NCI-H2227 (cell line): ENCODE measurements around the gene SRP9.
"Not testable (repeated sequence)": the region's sequence is repeated elsewhere in the genome, so short reads cannot be mapped to it uniquely, and the experiment has no call there.

Experiments
- DNase-seq: peaks from one replicate; lab custom pipeline; 2025; ENCODE audit not compliant: unreplicated experiment; lab: John Stamatoyannopoulos, UW

SRP9 gene

DNA sequence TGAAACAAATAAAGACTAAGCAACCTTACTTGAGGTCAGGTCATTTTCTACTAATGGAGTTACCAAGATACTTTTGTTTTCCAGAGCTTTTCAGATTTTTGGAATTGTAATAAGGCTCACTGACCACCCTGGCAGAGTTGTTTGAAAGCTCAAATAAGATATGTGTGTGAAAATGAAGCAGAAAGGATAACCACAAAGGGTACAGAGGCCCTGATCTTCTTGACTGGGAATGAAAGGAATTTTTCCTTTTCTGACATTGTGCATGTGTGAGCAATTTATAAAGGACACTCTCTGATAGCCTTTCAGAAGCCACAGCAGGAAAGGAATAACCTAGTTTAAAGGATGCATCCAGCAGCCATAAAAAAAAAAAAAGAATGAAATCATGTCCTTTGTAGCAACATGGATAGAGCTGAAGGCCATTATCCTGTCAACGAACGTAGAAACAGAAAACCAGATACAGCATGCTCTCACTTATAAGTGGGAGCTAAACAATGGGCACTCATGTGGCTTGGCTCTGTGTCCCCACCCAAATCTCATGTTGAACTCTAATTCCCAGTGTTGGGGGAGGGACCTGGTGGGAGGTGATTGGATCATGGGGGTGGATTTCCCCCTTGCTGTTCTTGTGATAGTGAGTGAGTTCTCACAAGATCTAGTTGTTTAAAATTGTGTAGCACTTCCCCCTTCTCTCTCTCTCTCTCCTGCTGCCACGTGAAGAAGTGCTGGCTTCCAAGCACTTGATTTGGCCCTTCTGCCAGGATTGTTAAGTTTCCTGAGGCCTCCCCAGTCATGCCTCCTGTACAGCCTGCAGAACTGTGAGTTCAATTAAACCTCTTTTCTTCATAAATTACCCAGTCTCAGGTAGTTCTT, 3.1 kb upstream of the SRP9 start:
- no peak for DNase-seq

DNA sequence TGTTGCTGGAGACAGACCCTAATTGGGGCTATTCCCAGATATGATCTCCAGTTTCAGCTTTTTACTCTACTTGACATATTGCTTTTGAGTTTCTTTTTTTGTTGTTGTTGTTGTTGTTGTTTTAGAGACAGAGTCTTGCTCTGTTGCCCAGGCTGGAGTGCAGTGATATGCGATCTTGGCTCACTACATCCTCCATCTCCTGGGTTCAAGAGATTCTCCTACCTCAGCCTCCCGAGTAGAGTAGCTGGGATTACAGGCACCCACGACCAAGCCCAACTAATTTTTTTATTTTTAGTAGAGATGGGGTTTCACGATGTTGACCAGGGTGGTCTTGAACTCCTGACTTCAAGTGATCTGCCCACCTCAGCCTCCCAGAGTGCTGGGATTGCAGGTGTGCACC, 1.3 kb upstream of the SRP9 start:
- no peak for DNase-seq

DNA sequence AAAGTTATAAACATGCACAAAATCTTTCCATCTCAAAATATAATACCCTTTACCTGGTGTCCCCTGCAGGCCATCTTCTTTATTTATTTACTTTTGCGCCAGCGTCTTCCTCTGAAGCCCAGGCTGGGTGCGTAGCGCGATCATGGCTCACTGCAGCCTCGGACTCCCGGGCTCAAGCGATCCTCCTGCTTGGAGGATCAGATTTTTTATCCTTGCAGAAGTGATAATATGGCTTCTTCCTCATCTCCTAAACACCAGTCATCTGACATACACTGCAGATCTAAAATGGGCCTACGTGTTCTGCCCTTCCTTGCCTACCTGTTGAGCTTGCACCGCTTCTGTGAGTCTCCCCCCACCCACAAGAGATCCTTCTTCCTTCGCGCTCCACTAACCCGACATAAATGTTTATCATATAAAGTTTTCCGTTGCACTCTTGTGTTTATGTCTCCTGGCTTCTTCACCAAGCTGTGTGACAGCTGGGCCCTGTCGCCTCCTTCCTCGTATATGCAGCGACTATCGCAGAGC, 506 bp upstream of the SRP9 start:
- DNase-seq: peak; percentile 47

DNA sequence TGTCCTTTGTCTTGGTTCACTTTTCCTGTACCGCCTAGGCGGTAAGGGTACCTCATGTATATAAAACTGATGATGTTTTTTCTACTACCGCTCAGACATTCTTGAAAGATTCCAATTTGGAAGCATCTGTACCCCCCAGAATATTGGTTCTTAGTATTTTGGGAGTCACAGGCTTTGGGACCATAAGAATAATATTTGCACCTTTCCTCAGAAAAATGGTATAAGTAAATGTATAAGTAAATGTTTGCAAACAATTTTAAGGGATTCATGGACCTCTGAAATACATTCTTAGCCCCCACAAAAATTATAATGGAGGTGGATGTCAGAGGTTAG, 677 bp downstream of the SRP9 start:
- no peak for DNase-seq

DNA sequence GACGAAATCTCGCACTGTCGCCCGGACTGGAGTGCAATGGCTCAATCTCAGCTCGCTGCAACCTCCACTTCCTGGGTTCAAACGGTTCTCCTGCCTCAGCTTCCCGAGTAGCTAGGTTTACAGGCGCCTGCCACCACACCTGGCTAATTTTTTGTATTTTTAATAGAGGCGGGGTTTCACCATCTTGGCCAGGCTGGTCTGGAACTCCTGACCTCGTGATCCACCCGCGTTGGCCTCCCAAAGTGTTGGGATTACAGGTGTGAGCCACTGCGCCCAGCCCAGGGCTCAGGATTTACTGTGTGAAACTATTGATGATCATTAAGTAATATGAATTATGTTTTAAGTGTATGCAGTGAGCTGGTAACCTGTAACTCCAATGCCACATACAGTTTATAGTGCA, 1.5 kb downstream of the SRP9 start:
- DNase-seq: not testable (repeated sequence)

DNA sequence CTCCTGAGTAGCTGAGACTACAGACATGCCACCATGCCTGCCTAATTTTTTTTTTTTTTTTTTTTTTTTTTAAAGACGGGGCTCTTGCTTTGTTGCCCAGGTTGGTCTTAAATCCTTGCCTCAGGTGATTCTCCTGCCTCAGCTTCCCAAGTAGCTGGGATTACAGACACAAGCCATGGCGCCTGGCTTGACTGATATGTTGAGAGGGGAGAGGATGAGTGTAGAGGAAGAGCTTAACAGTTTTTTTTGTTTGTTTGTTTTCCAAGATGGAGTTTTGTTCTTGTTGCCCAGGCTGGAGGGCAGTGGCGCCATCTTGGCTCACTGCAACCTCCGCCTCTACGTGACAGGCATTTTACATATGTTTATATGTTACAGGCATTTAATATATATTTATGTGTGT, 2.5 kb downstream of the SRP9 start:
- DNase-seq: peak; percentile 11

DNA sequence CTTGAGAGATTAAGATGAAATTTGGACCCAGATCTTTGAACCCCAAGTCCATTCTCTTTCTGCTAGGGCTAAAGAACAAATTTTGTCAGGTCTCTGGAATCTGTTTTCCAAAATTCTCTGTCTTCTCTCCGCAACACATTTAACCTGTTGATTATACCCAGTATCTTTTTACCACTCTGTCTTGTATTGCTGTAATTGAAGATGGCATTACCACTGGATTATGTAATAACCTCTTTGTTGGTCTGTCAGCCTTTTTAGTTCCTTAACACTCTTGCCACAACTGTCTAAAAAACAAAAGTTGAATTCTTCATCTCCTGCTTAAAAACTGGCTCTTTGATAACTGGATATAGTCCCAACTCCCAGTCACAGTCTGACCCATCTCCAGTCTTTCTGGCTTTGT, 3.0 kb downstream of the SRP9 start:
- no peak for DNase-seq

DNA sequence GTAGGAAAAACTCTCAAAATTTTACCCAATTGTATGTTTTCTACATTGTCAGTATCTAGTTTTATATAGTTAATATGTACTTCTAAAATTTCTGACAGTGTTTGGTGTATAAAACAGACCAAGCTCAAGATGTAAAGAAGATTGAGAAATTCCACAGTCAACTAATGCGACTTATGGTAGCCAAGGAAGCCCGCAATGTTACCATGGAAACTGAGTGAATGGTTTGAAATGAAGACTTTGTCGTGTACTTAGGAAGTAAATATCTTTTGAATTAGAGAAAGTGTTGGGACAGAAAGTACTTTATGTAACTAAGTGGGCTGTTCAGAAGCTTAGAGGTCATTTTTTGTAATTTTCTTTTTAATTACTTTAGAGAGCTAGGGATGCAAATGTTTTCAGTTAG, 11.5 kb downstream of the SRP9 start:
- not testable (repeated sequence) for DNase-seq

DNA sequence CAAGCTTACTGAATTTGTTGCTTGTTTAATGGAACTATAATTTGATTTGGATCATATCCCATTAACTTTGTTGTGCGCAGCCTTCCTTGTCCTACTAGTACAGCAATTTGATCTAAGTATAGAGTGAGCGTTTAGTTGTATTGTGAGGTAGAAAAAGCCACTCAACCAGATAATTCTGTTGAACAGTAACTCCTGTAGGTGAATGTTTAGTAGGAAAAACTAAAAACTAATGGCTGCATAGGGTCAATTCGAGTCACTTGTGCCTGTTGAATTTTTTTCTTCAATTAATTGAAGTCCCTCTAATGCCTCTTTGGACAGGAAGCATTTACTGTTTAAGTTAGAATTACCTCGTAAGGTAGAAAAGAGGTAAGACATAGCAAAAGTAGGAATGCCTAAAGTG, 17.3 kb downstream of the SRP9 start:
- DNase-seq: no peak

DNA sequence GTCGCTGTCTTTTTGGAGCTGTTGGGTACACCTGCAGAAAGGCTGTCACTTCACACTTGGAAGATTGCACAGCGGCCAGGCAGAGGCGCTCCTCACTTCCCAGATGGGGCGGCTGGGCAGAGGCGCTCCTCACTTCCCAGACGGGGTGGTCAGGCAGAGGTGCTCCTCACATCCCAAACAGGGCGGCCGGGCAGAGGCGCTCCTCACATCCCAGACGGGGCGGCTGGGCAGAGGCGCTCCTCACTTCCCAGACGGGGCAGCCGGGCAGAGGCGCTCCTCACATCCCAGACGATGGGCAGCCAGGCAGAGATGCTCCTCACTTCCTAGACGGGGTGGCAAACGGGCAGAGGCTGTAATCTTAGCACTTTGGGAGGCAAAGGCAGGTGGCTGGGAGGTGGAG, 18.5 kb downstream of the SRP9 start:
- not testable (repeated sequence) for DNase-seq

DNA sequence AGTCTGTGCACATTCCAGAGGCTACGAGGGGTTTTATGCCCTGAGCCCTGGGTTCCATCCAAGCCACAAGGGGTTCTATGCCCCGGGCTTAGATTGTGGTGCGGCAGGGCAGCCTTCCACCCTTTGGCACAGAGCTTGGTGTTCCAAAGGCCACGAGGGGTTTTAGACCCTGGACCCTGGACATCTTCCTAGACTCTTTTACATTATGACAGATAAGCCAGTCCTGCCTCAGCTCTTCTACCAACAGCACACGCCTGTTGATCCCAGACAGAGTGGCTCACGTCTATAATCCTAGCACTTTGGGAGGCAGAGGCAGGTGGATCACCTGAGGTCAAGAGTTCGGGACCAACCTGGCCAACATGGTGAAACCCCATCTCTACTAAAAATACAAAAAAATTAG, 23.5 kb downstream of the SRP9 start:
- not testable (repeated sequence) for DNase-seq

DNA sequence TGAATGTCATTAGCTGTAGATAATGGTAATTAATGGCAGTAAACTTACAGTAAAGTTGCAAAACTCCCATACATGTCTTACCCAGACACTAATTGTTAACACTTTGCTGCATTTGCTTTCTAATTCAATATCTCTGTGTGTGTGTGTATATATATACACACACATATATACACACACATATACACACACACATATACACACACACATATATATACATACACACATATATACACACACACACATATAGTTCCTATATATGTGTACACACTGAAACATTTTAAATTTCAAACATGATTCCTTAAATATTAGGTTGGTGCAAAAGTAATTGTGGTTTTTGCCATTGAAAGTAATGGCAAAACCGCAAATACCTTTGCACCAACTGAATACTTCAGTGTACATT, 28.6 kb downstream of the SRP9 start:
- DNase-seq: no peak

DNA sequence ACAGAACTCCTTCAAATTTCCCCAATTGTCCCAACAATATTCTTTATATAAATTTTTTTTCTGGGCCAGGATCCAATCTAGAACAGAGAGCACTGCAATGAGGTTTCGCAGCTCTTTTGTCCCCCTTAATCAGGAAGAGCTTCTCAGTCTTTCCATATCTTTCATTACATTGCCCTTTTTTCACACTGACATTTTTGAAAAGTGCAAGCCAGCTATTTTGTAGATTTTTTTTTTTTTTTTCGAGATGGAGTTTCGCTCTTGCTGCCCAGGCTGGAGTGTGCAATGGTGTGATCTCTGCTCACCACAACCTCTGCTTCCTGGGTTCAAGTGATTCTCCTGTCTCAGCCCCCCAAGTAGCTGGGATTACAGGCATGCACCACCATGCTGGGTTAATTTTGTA, 29.1 kb downstream of the SRP9 start:
- DNase-seq: not testable (repeated sequence)

DNA sequence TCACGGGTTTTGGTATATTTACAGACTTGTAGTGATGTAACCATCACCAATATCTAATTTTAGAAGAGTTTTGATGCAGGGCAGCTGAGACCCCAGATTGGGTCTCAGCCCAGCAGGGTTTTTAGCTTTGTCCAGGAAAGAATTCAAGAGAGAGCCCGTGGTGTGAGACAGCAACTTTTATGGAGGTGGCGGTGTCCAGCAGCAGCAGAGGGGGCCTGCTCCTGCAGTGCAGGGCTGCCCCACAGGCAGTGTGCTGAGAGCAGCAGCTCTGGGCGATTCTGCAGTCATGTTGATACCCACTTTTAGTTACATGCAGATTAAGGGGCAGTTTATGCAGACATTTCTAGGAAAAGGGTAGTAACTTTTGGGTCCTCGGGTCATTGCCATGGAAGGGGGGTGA, 30.5 kb downstream of the SRP9 start:
- no peak for DNase-seq

DNA sequence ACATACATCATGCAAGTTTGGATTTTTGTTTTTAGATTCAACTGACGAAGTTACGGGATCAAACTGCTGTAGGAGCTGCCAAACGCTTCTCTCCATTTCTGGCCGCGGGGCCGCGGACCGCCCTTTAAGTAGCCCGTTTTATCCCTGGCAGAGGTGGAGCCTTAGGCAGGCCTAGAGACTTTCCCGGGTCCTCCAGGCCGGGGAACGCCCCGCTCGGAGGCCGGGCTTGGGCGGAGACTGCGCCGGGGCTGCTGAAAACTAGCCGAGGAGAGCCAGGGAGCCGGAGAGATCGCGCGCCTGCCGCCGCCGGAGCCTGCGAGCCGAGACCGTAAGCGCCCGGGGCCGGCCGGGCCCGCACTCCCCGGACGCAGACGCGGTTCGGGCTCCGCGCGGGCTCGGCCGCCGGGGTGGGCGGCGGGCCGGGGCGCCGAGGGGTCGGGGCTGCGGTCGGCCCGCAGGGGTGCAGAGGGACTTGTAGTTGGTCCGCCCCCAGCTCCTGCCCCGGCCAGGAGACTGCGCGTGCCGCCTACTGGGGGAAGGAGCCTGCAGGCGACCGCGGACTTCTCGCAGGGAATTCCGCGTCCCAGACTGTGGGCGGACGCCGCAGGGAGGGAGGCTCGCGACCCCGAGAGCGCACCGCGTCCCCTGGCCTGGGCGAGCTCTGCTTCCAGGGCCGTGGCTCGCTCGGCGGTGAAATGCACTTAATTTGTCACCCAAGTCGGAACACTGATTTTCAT, 32.4 kb downstream of the SRP9 start, which contains the start of gene EPHX1:
Gene EPHX1 (plus strand): TSS at position 283 of the 737 bp plus-strand sequence. CDS start 18,606 bp downstream, outside the sequence.
- peak; percentile 94 for DNase-seq

DNA sequence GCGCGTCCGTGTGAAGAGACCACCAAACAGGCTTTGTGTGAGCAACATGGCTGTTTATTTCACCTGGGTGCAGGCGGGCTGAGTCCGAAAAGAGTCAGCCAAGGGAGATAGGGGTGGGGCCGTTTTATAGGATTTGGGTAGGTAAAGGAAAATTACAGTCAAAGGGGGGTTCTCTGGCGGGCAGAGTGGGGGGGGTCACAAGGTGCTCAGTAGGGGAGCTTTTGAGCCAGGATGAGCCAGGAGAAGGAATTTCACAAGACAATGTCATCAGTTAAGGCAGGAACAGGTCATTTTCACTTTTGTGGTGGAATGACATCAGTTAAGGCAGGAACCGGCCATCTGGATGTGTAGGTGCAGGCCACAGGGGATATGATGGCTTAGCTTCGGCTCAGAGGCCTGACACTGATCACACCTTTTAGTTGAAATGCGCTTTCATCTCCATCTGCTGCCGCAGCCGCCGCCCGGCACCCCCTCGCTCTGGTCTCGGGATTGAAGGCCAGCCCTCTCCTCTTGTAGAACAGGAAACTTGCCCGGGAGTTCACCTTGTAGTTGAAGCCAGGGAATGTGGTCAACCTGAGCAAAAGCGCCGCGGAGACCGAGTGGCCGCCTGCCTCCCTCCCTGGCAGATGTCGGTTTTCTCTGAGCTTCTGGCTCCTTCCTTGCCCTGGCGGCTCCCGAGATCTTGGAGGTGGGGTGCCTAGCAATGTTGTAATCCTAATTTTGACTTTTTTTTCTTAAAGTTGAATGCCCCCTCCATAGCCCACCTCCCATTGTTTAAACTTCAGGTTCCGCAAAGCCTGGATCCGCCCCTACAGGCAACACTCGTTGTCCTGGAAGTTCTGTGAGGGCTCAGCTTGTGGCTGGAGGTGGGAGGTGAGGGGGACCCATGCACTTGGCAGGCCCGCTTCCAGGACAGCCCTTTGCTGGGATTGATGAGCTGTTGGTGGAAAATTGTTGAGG, 33.2 kb downstream of the SRP9 start:
- DNase-seq: peak; percentile 32

DNA sequence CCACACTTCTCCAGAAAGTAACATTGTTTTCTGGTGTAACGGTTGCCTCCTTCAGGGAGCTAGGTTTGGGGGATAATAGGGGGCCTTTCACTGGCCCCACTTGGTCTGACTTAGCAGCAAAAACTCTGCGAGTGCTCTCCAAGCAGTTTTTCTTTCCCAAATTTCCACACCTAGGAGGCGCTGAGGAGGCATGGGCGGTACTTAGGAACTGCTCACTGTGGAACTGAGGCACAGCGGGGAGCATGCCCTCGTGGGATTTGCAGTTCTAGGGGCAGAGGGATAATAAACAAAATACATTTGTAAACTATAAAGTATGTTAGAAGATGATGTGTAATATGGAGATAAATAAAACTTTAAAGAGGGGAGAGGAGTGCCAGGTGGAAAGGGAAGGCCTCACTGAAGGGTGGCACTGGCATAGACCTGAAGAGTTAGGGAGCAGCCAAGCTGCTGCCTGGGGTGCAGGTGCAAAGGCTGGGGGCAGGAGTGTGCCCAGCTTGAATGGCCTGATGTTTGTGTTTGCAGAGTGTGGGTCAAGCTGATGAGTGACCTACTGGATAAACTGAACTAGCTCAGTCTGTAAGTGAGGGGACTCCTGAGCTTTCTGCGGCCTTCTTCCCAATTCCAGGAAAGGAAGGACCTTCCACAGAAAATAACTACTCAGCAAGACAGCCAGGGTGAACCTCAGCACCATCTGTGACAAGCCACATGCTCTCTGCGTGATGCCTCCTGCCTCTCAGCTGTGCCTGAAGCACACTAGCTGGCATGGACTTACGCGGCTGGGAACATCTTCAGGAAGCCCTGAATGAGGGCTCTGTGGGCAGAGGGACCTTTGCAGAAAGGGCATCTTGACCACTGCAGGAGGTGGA, 34.2 kb downstream of the SRP9 start:
- DNase-seq: peak; percentile 34

DNA sequence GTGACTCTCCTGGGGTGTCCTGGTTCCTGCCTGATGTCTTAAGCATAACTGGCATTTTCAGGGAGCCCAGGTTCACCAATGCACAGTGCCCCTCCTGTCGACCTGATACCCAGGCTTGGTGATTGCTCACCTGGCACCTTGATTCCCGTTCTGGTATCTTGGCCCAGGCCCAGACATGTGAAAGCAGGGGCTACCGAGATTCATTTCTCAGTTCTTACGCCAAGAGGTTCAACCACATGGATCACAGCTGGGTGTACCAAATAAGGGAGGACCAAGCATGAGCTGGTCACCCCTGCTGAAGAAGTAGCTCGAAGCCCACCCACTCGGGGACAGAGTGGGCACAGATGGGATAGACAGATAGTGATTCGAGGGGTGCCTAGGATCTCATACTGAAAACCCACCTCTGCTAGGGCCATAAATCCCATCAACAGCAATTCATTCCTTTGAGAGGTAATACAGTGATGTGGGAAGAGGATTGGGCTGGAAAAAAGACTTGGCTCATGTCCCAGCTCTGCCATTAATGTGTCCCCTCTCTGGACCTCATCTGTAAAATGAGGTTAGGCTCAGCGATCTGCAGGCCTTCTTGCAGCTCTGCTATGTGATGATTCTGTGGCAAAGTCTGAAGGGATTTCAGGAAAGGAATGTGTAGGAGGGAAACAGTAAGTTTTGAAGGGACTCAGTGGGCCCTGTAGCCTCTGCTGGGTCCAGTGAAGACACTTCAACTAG, 35.0 kb downstream of the SRP9 start:
- DNase-seq: peak; percentile 15

DNA sequence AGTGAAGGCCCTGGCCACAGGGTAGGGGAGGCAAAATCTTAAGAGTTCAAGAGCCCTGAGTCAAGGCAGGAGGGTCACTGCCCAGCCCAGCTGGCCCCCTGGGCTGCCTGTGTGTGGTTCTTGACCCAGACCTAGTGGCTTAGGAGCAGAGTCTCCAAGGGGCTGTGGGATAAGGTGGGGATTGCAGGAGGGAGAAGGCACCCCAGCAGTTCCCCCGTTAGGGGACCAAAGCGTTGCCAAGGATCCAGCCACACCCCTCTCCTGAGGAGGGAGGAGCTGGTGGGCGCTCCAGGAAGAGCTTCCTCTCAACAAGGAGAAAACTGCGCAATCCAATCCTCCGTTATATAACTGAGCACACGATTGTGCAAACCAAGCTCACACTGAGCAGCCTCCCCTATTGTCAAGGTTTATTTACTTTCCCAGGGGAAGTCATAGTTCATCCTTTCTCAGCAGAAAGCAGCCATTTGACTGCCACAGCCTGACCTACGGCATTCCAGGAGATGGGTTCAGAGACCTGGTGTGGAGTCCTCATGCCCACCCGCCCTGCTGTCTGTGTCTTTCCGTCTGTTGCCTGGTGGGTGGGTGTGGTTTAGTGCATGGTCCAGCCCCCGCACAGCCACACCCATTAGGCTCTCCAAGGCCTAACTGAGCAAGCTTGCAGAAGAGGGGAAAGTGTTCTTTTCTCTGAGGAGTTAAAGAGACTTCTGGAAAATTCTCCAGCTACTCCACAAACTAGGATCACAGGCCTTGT, 35.8 kb downstream of the SRP9 start:
- DNase-seq: peak; percentile 74
